ENCODE measurements around the gene FERMT2. TPM values are rescaled to one million over a fixed set of nuclear protein-coding genes. Genes with fewer than 3 reads are reported as not detected.

Gene FERMT2
- polyA plus RNA-seq, 1 donor (not counting 4 experiments of a cell fraction or from before 2014, with no cell fraction given): 19.6 TPM

GRCh38 chr14:52833891-52834290 is 117.0 kb downstream of the FERMT2 start:
- Histone ChIP-seq H3K79me2 (ENCODE audit: control insufficient read depth, insufficient read depth, low read length) (no peaks in the 10 kb centered on the region), H3K27ac (ENCODE audit: control insufficient read depth, insufficient read depth, low read length) (no peak overlapping the region), H3K9me1 (ENCODE audit: control insufficient read depth, extremely low read depth, insufficient read depth, low read length) (no peaks in the 10 kb centered on the region), H3K9me3 (ENCODE audit: control insufficient read depth, low read depth, low read length) (no peaks in the 10 kb centered on the region), H3K9ac (ENCODE audit: control insufficient read depth, extremely low read depth, insufficient read depth, low read length) (no peak overlapping the region), H2AFZ (ENCODE audit: control insufficient read depth, low read length) (no peak overlapping the region), H3K36me3 (ENCODE audit: control insufficient read depth in 2 of 2, extremely low read depth in 1 of 2, insufficient read depth in 2 of 2, low read length in 2 of 2) (no peaks in the 10 kb centered on the region), H4K20me1 (ENCODE audit: control insufficient read depth, extremely low read depth, insufficient read depth, low read length) (no peaks in the 10 kb centered on the region), H3K4me1 (ENCODE audit: control insufficient read depth, extremely low read depth, insufficient read depth, low read length) (peaks cover 16% of the 10 kb centered on the region), H3K27me3 (ENCODE audit: control insufficient read depth, extremely low read depth, insufficient read depth, low read length) (no peaks in the 10 kb centered on the region), H3K4me2 (ENCODE audit: control insufficient read depth, extremely low read depth, insufficient read depth, low read depth, low read length) (no peak overlapping the region), H3K4me3 (ENCODE audit: control insufficient read depth in 2 of 3, extremely low read depth in 1 of 3, insufficient read depth in 2 of 3, low read depth in 1 of 3, low read length in 3 of 3) (no peak overlapping the region)
- dilution Hi-C loops (cut with MboI; ENCODE audit: extremely low pct_ligation_motif_present, low sequenced_read_pairs): no loop called here
- TF ChIP-seq CTCF (optimal IDR thresholded peaks at IDR 0.05 in 1 of 3, IDR thresholded peaks at IDR 0.05 in 1 of 3, conservative IDR thresholded peaks at IDR 0.05 in 1 of 3; ENCODE audit: extremely low read depth in 1 of 3, insufficient read depth in 2 of 3, low read length in 3 of 3): no peak
- no peak for DNase-seq (ENCODE audit: low read depth, low spot score)
- FAIRE-seq: no peak

- no peaks in the 10 kb centered on the region for H3K9me1 ChIP-seq (ENCODE audit: control insufficient read depth, extremely low read depth, insufficient read depth, low read length)
- H3K9ac ChIP-seq (ENCODE audit: control insufficient read depth, extremely low read depth, insufficient read depth, low read length): no peak overlapping the region
- no peak overlapping the region for H3K4me2 ChIP-seq (ENCODE audit: control insufficient read depth, extremely low read depth, insufficient read depth, low read depth, low read length)
- H3K27me3 ChIP-seq (ENCODE audit: control insufficient read depth, extremely low read depth, insufficient read depth, low read length): no peaks in the 10 kb centered on the region
- TF ChIP-seq EZH2 (IDR thresholded peaks at IDR 0.05; ENCODE audit: low read length): no peak
- no peak for TF ChIP-seq CTCF (optimal IDR thresholded peaks at IDR 0.05 in 1 of 3, IDR thresholded peaks at IDR 0.05 in 1 of 3, conservative IDR thresholded peaks at IDR 0.05 in 1 of 3; ENCODE audit: extremely low read depth in 1 of 3, insufficient read depth in 2 of 3, low read length in 3 of 3)
- H3K36me3 ChIP-seq (ENCODE audit: control insufficient read depth in 2 of 2, extremely low read depth in 1 of 2, insufficient read depth in 2 of 2, low read length in 2 of 2): no peaks in the 10 kb centered on the region
- no peaks in the 10 kb centered on the region for H4K20me1 ChIP-seq (ENCODE audit: control insufficient read depth, extremely low read depth, insufficient read depth, low read length)
- H3K4me1 ChIP-seq (ENCODE audit: control insufficient read depth, extremely low read depth, insufficient read depth, low read length): peaks cover 4% of the 10 kb centered on the region
- DNase-seq (ENCODE audit: low read depth, low spot score) (no peak), FAIRE-seq (no peak)
- no peaks in the 10 kb centered on the region for H3K9me3 ChIP-seq (ENCODE audit: control insufficient read depth, low read depth, low read length)
- H3K79me2 ChIP-seq (ENCODE audit: control insufficient read depth, insufficient read depth, low read length): no peaks in the 10 kb centered on the region
- H3K4me3 ChIP-seq (ENCODE audit: control insufficient read depth in 2 of 3, extremely low read depth in 1 of 3, insufficient read depth in 2 of 3, low read depth in 1 of 3, low read length in 3 of 3): no peak overlapping the region
- no peak overlapping the region for H3K27ac ChIP-seq (ENCODE audit: control insufficient read depth, insufficient read depth, low read length)
- H2AFZ ChIP-seq (ENCODE audit: control insufficient read depth, low read length): no peak overlapping the region
- dilution Hi-C loops (cut with MboI; ENCODE audit: extremely low pct_ligation_motif_present, low sequenced_read_pairs): no loop called here
Observed at GRCh38 chr14:52829527-52830185, 121.2 kb downstream of the FERMT2 start.
